RWPE1 (cell line): ENCODE data around the gene RHBDF2.
A peak's percentile ranks its signal among the peaks of the same experiment; 100 is the strongest.

Experiments used
- CTCF ChIA-PET: fragments of 350-600 bp; sonication (Branson Sonifier 250); formaldehyde crosslinking; extraction: SDS; loops from one replicate; lab custom pipeline; 2021; lab: Yijun Ruan, JAX
- POLR2A ChIA-PET: fragments of 400-600 bp; formaldehyde crosslinking; extraction: SDS; loops from one replicate; lab custom pipeline; 2020; ENCODE audit warnings: antibody characterized with exemption; ENCODE audit not compliant: low non-redundant PET; lab: Yijun Ruan, JAX
- DNase-seq: peaks from one replicate; pipeline ENCODE4 v3.0.0; 2012; ENCODE audit warnings: low spot score
- H3K27ac ChIP-seq: fragments of 450-650 bp; 2 replicates; pipeline ENCODE4 v1.5.1; 2017
- TF ChIP-seq, protein P1 (sequence below): fragments of 450-650 bp; conservative IDR thresholded peaks from 2 replicates; pipeline ENCODE4 v1.5.1; 2017; ENCODE audit warnings: low read depth, mild to moderate bottlenecking

Gene RHBDF2

DNA sequence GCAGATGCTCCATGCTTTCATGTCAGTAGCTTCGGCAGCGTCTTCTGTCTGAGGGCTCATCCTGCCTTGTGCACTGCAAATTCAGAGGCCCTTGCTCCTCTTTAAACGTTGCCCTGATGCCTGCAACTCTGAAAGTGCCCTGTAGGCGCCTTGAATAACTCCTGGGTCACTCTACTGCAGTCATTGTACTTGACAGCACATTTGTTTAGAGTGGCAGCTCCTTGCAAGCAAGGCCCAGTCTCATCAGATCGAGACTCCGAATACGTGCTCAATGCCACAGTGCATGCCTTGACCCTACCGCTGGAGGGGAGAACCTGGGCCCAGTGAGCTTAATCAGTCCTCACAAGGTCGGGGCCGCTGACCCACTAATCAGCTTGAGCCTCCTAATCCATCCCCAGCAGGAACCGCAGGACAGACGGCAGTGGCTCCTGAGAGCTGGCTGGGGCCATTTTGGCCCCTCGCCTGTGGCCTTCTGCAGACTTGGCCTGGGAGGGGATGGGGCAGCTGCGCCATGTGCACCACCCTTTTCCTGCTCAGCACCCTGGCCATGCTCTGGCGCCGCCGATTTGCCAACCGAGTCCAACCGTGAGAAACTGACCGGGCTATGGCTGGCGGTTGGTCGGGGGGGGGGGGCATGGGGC, 38.5 kb upstream of the RHBDF2 start, which contains the start of gene PRCD:
PRCD (plus strand) TSS at position 414 of the 641 bp plus-strand sequence; CDS start at position 512, 98 bp downstream.
- H3K27ac ChIP-seq = peak within 1 kb of the TSS; percentile 99
- CTCF ChIA-PET = interaction anchor here (1.0 to 2.6 kb wide), 3 partner anchors 9 to 84 kb away, joined by 3 to 19 read pairs (median 6); no protein-coding TSS in a partner anchor
- DNase-seq = no peak
- TF ChIP-seq, protein P1, sequence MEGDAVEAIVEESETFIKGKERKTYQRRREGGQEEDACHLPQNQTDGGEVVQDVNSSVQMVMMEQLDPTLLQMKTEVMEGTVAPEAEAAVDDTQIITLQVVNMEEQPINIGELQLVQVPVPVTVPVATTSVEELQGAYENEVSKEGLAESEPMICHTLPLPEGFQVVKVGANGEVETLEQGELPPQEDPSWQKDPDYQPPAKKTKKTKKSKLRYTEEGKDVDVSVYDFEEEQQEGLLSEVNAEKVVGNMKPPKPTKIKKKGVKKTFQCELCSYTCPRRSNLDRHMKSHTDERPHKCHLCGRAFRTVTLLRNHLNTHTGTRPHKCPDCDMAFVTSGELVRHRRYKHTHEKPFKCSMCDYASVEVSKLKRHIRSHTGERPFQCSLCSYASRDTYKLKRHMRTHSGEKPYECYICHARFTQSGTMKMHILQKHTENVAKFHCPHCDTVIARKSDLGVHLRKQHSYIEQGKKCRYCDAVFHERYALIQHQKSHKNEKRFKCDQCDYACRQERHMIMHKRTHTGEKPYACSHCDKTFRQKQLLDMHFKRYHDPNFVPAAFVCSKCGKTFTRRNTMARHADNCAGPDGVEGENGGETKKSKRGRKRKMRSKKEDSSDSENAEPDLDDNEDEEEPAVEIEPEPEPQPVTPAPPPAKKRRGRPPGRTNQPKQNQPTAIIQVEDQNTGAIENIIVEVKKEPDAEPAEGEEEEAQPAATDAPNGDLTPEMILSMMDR = no peak
- POLR2A ChIA-PET = interaction anchor here (1.1 kb wide), 1 partner anchor 10 kb away, joined by 3 read pairs; no protein-coding TSS in a partner anchor

DNA sequence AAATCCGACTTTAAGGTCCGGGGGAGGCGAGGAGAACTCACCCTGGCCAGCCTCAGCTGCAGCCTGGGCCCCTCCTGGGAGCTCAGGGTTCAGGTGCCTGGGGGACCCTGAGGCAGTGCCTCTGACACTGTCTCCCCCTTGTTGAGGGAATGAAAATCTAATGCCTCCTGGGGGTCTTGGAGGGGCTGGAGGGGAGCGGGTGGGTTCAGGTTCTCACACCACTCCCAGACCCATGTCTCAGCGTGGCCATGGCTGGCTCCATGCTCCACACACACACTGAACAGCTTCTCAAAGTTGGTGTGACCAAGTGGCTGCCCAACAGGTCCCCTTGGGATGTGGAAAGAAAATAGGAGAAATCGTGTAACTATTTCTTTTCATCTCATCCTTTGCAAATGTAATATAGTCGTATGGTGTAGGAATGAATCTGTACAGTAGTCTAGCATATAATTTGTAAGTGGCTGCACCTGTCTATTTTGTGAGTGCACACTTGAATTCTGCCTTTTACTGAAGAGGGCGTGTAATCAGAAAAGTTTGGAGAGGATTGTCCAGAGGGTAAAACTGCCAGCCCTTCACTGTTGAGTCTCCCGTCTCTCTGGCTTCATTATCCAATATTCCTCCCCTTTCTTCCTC, 37.8 kb upstream of the RHBDF2 start:
- peak overlapping the region; percentile 99 for H3K27ac ChIP-seq
- TF ChIP-seq, protein P1 = no peak
- no peak for DNase-seq
- ChIA-PET POLR2A (no interaction called here), CTCF (interaction anchor here (0.6 to 2.6 kb wide), 3 partner anchors 16 to 154 kb away, joined by 3 to 19 read pairs (median 4); no protein-coding TSS in a partner anchor)

DNA sequence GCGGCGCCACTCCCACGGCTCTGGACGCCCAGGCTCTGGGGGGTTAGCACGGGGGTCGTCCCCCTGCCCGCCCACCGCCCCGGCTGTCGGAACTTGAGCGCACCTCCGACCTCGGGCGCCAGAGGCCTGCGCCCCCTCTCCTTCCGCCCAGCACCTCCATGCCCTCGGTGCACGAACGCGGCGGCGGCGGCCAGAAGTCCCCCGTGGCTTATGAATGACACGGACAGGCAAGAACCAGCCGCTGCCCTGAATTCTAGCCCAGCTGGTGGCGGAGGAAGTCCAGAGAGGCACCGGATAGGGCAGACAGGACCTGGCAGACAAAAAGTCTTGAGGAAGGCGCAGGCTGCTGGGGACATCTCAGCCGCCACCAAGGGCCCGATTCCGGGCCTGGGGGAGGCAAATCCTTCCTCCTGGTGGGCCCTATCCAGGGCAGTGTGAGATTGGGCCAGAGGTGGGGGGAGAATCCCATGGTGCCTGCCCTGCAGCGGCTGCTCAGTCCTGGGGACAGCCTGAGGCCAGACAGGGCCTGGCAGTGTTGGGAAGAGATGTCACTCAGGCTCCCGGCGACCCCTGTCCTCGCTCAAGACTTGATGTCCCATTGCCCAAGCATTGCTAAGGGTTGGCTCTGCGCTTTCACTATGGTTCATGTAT, 37.2 kb upstream of the RHBDF2 start:
- peak overlapping the region; percentile 99; the same call in 1 of the 2 replicates for H3K27ac ChIP-seq
- no peak for DNase-seq
- CTCF ChIA-PET = interaction anchor here (0.5 to 0.6 kb wide), 4 partner anchors 28 to 166 kb away, joined by 3 to 4 read pairs (median 3); no protein-coding TSS in a partner anchor
- POLR2A ChIA-PET = no interaction called here
- TF ChIP-seq, protein P1 = no peak

DNA sequence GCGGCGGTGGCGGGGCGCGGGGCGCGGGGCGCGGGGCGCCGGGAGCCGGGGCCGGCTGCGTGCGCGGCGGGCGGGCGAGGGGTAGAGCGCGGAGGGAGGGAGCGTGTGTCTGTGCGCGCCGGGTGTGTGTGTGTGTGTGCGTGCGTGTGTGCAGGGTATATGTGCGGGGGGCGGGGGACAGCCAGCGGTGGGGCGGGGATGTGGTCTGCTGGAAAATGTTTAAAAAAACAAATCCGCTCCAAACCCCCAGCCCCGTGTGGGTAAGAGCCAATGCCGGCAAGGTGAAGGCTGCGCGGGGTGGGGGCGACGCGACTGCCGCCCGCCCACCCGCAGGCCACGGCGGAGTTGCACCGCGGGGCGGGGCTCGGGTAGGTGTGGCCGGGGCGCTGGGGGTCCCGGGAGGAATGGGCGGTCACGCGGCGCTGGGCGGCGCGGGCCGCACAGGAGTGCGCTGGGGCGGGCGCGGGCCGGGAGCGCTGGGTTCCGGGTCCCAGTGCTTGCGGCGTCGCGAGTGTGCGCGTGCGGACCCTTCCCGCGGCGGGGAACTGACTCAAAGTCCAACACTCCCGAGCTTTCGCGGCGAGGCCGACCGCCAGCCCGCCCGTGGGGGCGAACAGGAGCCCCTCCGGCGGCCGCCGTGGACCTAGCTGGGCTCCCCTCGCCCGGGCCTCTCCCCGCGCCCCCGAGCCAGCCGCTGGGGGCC, 36.5 kb upstream of the RHBDF2 start, which contains the start of gene CYGB:
CYGB (minus strand) TSS at position 132 of the 703 bp plus-strand sequence. CDS start 167 bp downstream, outside the sequence.
- TF ChIP-seq, protein P1 = no peak
- no peak for DNase-seq
- H3K27ac ChIP-seq = peak within 1 kb of the TSS; percentile 99
- CTCF ChIA-PET = interaction anchor here (0.5 to 1.0 kb wide), 3 partner anchors 19 to 165 kb away, joined by 3 to 5 read pairs (median 3); no protein-coding TSS in a partner anchor
- POLR2A ChIA-PET = no interaction called here

DNA sequence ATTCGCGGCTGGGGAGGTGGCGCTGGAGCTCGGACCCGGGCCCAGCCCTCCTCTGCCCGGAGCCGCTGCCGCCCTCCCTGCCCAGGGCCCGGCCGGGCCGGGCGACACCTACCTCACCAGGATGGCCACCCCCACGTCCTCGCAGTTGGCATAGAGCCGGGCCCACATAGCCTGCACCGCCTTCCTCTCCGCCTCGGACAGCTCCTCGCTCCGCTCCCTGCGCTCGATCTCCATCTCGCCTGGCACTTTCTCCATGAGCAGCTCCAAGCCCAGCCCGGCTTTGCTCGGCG, 36.0 kb upstream of the RHBDF2 start:
- no peak for DNase-seq
- TF ChIP-seq, protein P1 = no peak
- peak overlapping the region; percentile 99 for H3K27ac ChIP-seq
- POLR2A ChIA-PET = no interaction called here
- CTCF ChIA-PET = interaction anchor here (0.8 to 1.0 kb wide), 2 partner anchors 10 to 20 kb away, joined by 5 read pairs; no protein-coding TSS in a partner anchor
